Uterus (tissue), 2 donors: ENCODE data around the gene ZNF532.

Source experiments
- POLR2A ChIP-seq, 2 donors: fragments of 450-650 bp; IDR thresholded peaks; one replicate each; pipeline ENCODE4 v1.6.1; 2016; ENCODE audit warnings: antibody characterized with exemption in 2 of 2, mild to moderate bottlenecking in 1 of 2, moderate library complexity in 1 of 2
- TF ChIP-seq, protein P1 (sequence below), 4 experiments: fragments of 200-600 bp in 2 of 4; fragments of 450-650 bp in 2 of 4; sonication (generic) in 2 of 4; IDR thresholded peaks; one replicate each; pipeline ENCODE4 v1.5.1; 2016 to 2019; ENCODE audit warnings: antibody characterized with exemption in 4 of 4, mild to moderate bottlenecking in 2 of 4, moderate library complexity in 1 of 4

DNA sequence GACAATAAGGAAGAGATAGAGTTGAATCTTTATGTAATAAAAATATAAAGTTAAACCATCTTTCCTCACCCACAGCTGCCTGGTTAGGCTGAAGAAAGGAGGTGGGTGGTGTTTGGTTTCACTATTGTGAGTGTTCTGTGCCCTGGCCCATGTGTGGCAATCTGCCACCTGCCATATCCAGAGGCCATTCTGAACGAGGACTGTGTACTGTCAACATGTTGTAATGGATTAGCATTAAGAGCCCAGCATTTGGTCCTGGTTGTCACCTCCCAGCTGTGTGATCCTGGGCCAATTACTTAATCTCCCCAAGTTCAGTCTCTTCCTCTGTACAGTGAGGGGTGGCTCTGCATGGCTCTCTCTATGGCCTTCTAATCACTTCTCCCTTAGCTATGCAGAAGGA lies 156.8 kb downstream of the ZNF532 start:
- TF ChIP-seq, protein P1, sequence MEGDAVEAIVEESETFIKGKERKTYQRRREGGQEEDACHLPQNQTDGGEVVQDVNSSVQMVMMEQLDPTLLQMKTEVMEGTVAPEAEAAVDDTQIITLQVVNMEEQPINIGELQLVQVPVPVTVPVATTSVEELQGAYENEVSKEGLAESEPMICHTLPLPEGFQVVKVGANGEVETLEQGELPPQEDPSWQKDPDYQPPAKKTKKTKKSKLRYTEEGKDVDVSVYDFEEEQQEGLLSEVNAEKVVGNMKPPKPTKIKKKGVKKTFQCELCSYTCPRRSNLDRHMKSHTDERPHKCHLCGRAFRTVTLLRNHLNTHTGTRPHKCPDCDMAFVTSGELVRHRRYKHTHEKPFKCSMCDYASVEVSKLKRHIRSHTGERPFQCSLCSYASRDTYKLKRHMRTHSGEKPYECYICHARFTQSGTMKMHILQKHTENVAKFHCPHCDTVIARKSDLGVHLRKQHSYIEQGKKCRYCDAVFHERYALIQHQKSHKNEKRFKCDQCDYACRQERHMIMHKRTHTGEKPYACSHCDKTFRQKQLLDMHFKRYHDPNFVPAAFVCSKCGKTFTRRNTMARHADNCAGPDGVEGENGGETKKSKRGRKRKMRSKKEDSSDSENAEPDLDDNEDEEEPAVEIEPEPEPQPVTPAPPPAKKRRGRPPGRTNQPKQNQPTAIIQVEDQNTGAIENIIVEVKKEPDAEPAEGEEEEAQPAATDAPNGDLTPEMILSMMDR (IDR thresholded peaks at IDR 0.05), result no peak
- TF ChIP-seq POLR2A (IDR thresholded peaks at IDR 0.05), result no peak
